HepG2 (cell line): Measurements from ENCODE around the gene ATP5F1E. TPM values are rescaled to one million over a fixed set of nuclear protein-coding genes. Genes with fewer than 3 reads are reported as not detected.
A peak's percentile ranks its signal among the peaks of the same experiment; 100 is the strongest.

Experiments used
- FOXA3 ChIP-seq: IDR thresholded peaks from 2 replicates; pipeline ENCODE4 v1.6.1; 2016; ENCODE audit warnings: missing genetic modification reagents, missing compliant biosample characterization
- FOXP4 ChIP-seq: sonication (generic); formaldehyde crosslinking; IDR thresholded peaks from 2 replicates; pipeline ENCODE4 v1.4.0; 2020; ENCODE audit warnings: missing genetic modification reagents
- GABPB1 ChIP-seq: IDR thresholded peaks from 2 replicates; pipeline ENCODE4 v1.6.1; 2016; ENCODE audit warnings: mild to moderate bottlenecking, missing genetic modification reagents, moderate library complexity, missing compliant biosample characterization
- HMG20A ChIP-seq: IDR thresholded peaks from 2 replicates; pipeline ENCODE4 v1.6.1; 2016; ENCODE audit warnings: borderline replicate concordance
- KDM1A ChIP-seq: IDR thresholded peaks from 2 replicates; pipeline ENCODE4 v1.6.1; 2016; ENCODE audit warnings: missing compliant biosample characterization
- KMT2B ChIP-seq: IDR thresholded peaks from 2 replicates; pipeline ENCODE4 v1.6.1; 2016; ENCODE audit warnings: missing genetic modification reagents, missing compliant biosample characterization
- MAZ ChIP-seq, 2 experiments: sonication (generic) in 1 of 2; formaldehyde crosslinking in 1 of 2; IDR thresholded peaks; 2 replicates each; pipeline versions ENCODE4 v1.5.0 to v1.6.1; 2012 to 2020; ENCODE audit warnings: low read depth in 2 of 2, mild to moderate bottlenecking in 2 of 2, borderline replicate concordance in 1 of 2, improper control_type of control experiment in 1 of 2, low read length in 1 of 2, missing genetic modification reagents in 1 of 2, moderate library complexity in 1 of 2
- MYC ChIP-seq: sonication (generic); formaldehyde crosslinking; IDR thresholded peaks from 2 replicates; pipeline ENCODE4 v1.9.0; 2021; ENCODE audit warnings: missing genetic modification reagents, borderline replicate concordance
- RARA ChIP-seq: IDR thresholded peaks from 2 replicates; pipeline ENCODE4 v1.6.1; 2016; ENCODE audit warnings: missing genetic modification reagents, missing compliant biosample characterization
- RNF219 ChIP-seq: sonication (generic); formaldehyde crosslinking; IDR thresholded peaks from 2 replicates; pipeline ENCODE4 v1.5.0; 2020; ENCODE audit warnings: mild to moderate bottlenecking, missing genetic modification reagents
- SP4 ChIP-seq: sonication (generic); formaldehyde crosslinking; IDR thresholded peaks from 2 replicates; pipeline ENCODE4 v1.8.1; 2023; ENCODE audit warnings: mild to moderate bottlenecking, missing genetic modification reagents
- SRY ChIP-seq: sonication (generic); formaldehyde crosslinking; IDR thresholded peaks from 2 replicates; pipeline ENCODE4 v1.8.0; 2022; ENCODE audit warnings: mild to moderate bottlenecking, missing genetic modification reagents
- TFAP4 ChIP-seq: sonication (generic); IDR thresholded peaks from 2 replicates; pipeline ENCODE4 v1.6.1; 2016; ENCODE audit warnings: low read depth, borderline replicate concordance
- YY1 ChIP-seq: IDR thresholded peaks from 2 replicates; pipeline ENCODE4 v1.6.1; 2011; ENCODE audit warnings: low read length, low read depth, moderate library complexity, mild to moderate bottlenecking; ENCODE audit not compliant: insufficient read depth, insufficient replicate concordance
- ZFP41 ChIP-seq: sonication (generic); formaldehyde crosslinking; IDR thresholded peaks from 2 replicates; pipeline ENCODE4 v1.4.0; 2020; ENCODE audit warnings: mild to moderate bottlenecking, missing genetic modification reagents, borderline replicate concordance
- ZMYM2 ChIP-seq: sonication (generic); formaldehyde crosslinking; IDR thresholded peaks from 2 replicates; pipeline ENCODE4 v1.8.0; 2022; ENCODE audit warnings: mild to moderate bottlenecking, missing genetic modification reagents
- ZNF350 ChIP-seq: sonication (generic); formaldehyde crosslinking; IDR thresholded peaks from 2 replicates; pipeline ENCODE4 v1.4.0; 2020; ENCODE audit warnings: mild to moderate bottlenecking, low read depth, missing genetic modification reagents, borderline replicate concordance
- ZNF629 ChIP-seq: sonication (generic); formaldehyde crosslinking; conservative IDR thresholded peaks from 2 replicates; pipeline ENCODE4 v1.5.0; 2020; ENCODE audit warnings: missing genetic modification reagents
- polyA plus RNA-seq, 8 experiments: library from polyadenylated mRNA; depleted of rRNA in 3 of 8; stranded (reverse) in 7 of 8; unstranded in 1 of 8; fragments of >200 nt; fragmentation: Illumina TruSeq in 4 of 8; extraction: Trizol in 4 of 8; gene quantifications; 2 replicates each; pipeline versions ENCODE4 v1.2.1 to v1.2.3, GENCODE V29; 2011 to 2016; ENCODE audit warnings: low read depth in 4 of 8, missing spikeins in 1 of 8, mixed read lengths in 1 of 8; ENCODE audit not compliant: insufficient read depth in 1 of 8
- total RNA-seq, 5 experiments: library from RNA; depleted of rRNA; stranded (reverse); fragments of >200 nt; fragmentation: Illumina TruSeq; extraction: Trizol; gene quantifications; 2 replicates each; pipeline ENCODE4 v1.2.3, GENCODE V29; 2016; ENCODE audit warnings: low read depth in 1 of 5

Gene ATP5F1E
- total and polyA plus RNA-seq, 2 of the 13 experiments (the other 11 are each of a cell fraction or from before 2014, with no cell fraction given), result 121 to 134 TPM

GRCh38 chr20:58980711-58981627 is 51.2 kb downstream of the ATP5F1E start, which contains the start of gene NELFCD (continued):
- TF ChIP-seq ZMYM2 (peak; percentile 92), YY1 (peak; percentile 95), RNF219 (no peak; the same call in 1 of the 2 replicates), MAZ (IDR thresholded peaks at IDR 0.05; ENCODE audit: borderline replicate concordance, low read depth, low read length) (peak; percentile 88), MAZ (CRISPR knock-in tag; IDR thresholded peaks at IDR 0.05; ENCODE audit: low read depth) (peak; percentile 80), TFAP4 (peak; percentile 57; the same call in 1 of the 2 replicates), ZNF629 (CRISPR knock-in tag) (peak; percentile 43), SRY (CRISPR knock-in tag) (peak; percentile 68), SP4 (peak; percentile 87), HMG20A (CRISPR knock-in tag) (peak; percentile 62; the same call in 1 of the 2 replicates), RARA (CRISPR knock-in tag) (peak; percentile 30; the same call in 1 of the 2 replicates), GABPB1 (CRISPR knock-in tag) (peak; percentile 91), MYC (CRISPR knock-in tag) (peak; percentile 90), ZFP41 (CRISPR knock-in tag) (no peak), KDM1A (CRISPR knock-in tag) (peak; percentile 22; the same call in 1 of the 2 replicates), FOXA3 (CRISPR knock-in tag) (peak; percentile 44; the same call in 1 of the 2 replicates), KMT2B (CRISPR knock-in tag) (peak; percentile 66; the same call in 1 of the 2 replicates), FOXP4 (peak; percentile 37; the same call in 1 of the 2 replicates), ZNF350 (CRISPR knock-in tag) (peak; percentile 58; the same call in 1 of the 2 replicates)
